Immature natural killer cell (primary cell): ENCODE measurements around the gene FOXL1. TPM values are rescaled to one million over a fixed set of nuclear protein-coding genes. Genes with fewer than 3 reads are reported as not detected.

Source experiments
- DNase-seq, 3 donors: peaks; one replicate each; pipeline ENCODE4 v3.0.0; 2022; ENCODE audit warnings: mixed read lengths in 1 of 3
- H3K27ac Mint-ChIP-seq, 6 donors: one replicate each; pipeline ENCODE4 v1.8.0; 2020; ENCODE audit warnings: mixed read lengths in 6 of 6, mild to moderate bottlenecking in 5 of 6, inconsistent platforms in 4 of 6, moderate library complexity in 3 of 6
- H3K27me3 Mint-ChIP-seq, 3 donors: one replicate each; pipeline ENCODE4 v1.8.0; 2020 to 2021; ENCODE audit warnings: low read depth in 3 of 3, mild to moderate bottlenecking in 3 of 3, mixed read lengths in 3 of 3, moderate library complexity in 3 of 3, inconsistent platforms in 1 of 3
- H3K36me3 Mint-ChIP-seq, 3 donors: one replicate each; pipeline ENCODE4 v1.8.0; 2020; ENCODE audit warnings: mixed read lengths in 3 of 3, inconsistent platforms in 2 of 3, mild to moderate bottlenecking in 2 of 3
- H3K4me1 Mint-ChIP-seq, 2 donors: one replicate each; pipeline ENCODE4 v1.8.0; 2020; ENCODE audit warnings: inconsistent platforms in 2 of 2, mild to moderate bottlenecking in 2 of 2, mixed read lengths in 2 of 2, moderate library complexity in 1 of 2
- H3K4me3 Mint-ChIP-seq, 5 donors: one replicate each; pipeline ENCODE4 v1.8.0; 2020; ENCODE audit warnings: mild to moderate bottlenecking in 5 of 5, mixed read lengths in 5 of 5, inconsistent platforms in 3 of 5, moderate library complexity in 3 of 5
- H3K9me3 Mint-ChIP-seq, 6 donors: one replicate each; pipeline ENCODE4 v1.8.0; 2020; ENCODE audit warnings: mild to moderate bottlenecking in 6 of 6, mixed read lengths in 6 of 6, inconsistent platforms in 4 of 6, moderate library complexity in 3 of 6
- polyA plus RNA-seq, 3 donors: library from polyadenylated mRNA; unstranded; fragments of 300-500 nt; fragmentation: Illumina TruSeq; gene quantifications; one replicate each; pipeline ENCODE4 v1.2.3, GENCODE V29; 2021

The FOXL1 gene
- polyA plus RNA-seq, 3 donors from 2014 or later: not detected

GRCh38 chr16:86555704-86556075 lies 22.7 kb upstream of the FOXL1 start:
- peaks cover 25 to 43% of the 10 kb centered on the region in 2 donors for H3K4me1 Mint-ChIP-seq
- H3K27me3 Mint-ChIP-seq: peaks cover 6 to 15% (median 10%) of the 10 kb centered on the region in 3 donors
- H3K9me3 Mint-ChIP-seq: no peaks in the 10 kb centered on the region
- H3K4me3 Mint-ChIP-seq: peak overlapping the region; percentile 87 to 96 (median 92)
- no peak for DNase-seq
- H3K36me3 Mint-ChIP-seq: peaks cover 0 to 6% (median 4%) of the 10 kb centered on the region in 3 donors
- H3K27ac Mint-ChIP-seq: peak overlapping the region; percentile 87 to 97 (median 92)

GRCh38 chr16:86556576-86556975 lies 21.8 kb upstream of the FOXL1 start:
- H3K4me1 Mint-ChIP-seq: peaks cover 25 to 37% of the 10 kb centered on the region in 2 donors
- H3K9me3 Mint-ChIP-seq: no peaks in the 10 kb centered on the region
- no peaks in the 10 kb centered on the region for H3K36me3 Mint-ChIP-seq
- peaks cover 6 to 15% (median 10%) of the 10 kb centered on the region in 3 donors for H3K27me3 Mint-ChIP-seq
- no peak for DNase-seq
- peak overlapping the region in 2 of 6 donors; percentile 26 to 28 for H3K27ac Mint-ChIP-seq
- peak overlapping the region in 4 of 5 donors; percentile 87 to 96 (median 91) for H3K4me3 Mint-ChIP-seq

DNA sequence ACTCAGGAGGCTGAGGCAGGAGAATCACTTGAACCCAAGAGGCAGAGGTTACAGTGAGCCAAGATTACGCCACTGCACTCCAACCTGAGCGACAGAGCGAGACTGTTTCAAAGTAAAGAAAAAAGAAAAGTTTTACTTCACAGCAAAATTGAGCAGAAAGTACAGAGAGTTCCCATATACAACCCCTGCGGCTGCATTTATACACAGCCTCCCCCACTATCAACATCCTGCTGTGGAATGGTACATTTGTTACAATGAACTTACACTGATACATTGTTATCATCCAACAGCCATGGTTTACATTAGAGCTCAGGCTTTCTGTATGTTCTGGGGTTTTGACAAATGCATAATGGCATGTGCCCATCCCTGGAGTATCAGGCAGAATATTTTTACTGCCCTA lies 20.8 kb upstream of the FOXL1 start:
- no peak overlapping the region for H3K4me3 Mint-ChIP-seq
- H3K27me3 Mint-ChIP-seq: peaks cover 6 to 17% (median 11%) of the 10 kb centered on the region in 3 donors
- no peaks in the 10 kb centered on the region for H3K36me3 Mint-ChIP-seq
- DNase-seq: no peak
- peaks cover 22 to 30% of the 10 kb centered on the region in 2 donors for H3K4me1 Mint-ChIP-seq
- no peak overlapping the region for H3K27ac Mint-ChIP-seq
- H3K9me3 Mint-ChIP-seq: no peaks in the 10 kb centered on the region

DNA sequence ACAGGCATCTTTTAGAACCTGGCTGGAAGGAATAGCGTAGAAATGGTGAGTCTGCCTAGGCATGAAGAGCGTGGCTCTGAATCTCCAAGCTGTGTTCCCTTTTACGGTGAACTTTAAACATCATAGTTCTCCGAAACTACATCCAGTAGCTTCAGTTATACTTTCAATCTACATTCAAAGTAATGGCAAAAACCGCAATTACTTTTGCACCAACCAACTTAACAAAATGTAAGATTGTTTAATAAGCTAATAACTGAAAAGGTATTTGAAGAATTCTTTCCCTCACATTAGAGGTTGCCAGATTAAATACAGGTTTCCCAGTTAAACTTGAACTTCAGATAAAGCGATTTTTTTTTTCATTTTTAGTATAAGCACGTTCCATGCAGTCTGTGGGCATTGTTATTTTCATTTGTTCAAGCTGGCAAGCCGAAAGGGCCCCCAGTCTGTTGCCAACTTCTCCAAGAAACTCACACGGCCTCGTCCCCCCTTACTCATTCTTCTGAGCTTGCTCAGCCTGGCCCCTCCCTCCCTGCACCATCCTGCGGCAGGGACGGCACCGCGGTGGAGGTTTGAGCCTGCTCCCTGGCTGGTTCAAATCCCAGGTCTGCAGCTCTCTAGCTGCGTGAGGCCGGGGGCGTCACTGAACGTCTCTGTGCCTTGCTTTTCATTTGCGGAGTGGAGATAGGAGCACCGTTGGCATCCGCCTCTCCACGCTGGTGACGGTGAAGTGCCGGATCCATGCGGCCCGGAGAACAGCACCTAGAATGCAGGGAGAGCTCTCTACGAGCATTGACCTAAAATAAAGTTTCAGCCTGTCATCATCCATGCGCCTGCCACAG lies 19.8 kb upstream of the FOXL1 start:
- Mint-ChIP-seq H3K36me3 (no peaks in the 10 kb centered on the region), H3K27me3 (peaks cover 6 to 17% (median 12%) of the 10 kb centered on the region in 3 donors), H3K9me3 (no peaks in the 10 kb centered on the region), H3K27ac (no peak overlapping the region), H3K4me3 (no peak overlapping the region), H3K4me1 (peaks cover 18 to 26% of the 10 kb centered on the region in 2 donors)
- no peak for DNase-seq

DNA sequence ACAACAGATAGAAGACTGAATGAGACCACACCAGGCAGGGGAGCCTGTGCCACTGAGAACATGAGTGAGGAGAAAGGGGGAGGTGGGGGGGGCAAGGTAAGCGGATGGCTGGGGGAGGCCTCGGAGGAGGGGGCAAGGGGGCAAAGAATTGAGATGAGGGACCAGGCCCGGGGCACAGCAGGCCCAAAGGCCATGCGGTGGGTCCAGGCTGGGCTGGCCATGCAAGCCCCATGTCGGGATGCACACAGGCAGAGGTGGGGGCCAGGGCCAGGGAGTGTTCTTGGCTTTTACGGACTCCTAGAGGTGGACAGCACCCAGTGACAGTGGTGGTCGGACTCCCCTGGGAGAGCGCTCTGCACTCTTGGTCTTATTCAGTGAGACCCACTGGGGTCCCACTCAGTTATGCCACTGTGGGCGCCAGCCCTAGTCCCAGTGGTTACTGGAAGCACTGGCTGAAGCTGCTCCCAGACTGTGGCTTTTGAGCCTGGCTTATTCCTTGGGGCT lies 18.5 kb upstream of the FOXL1 start:
- H3K9me3 Mint-ChIP-seq: no peaks in the 10 kb centered on the region
- H3K4me1 Mint-ChIP-seq: peaks cover 16 to 26% of the 10 kb centered on the region in 2 donors
- H3K36me3 Mint-ChIP-seq: no peaks in the 10 kb centered on the region
- no peak overlapping the region for H3K4me3 Mint-ChIP-seq
- no peak overlapping the region for H3K27ac Mint-ChIP-seq
- peaks cover 12 to 19% (median 14%) of the 10 kb centered on the region in 3 donors for H3K27me3 Mint-ChIP-seq
- no peak for DNase-seq

DNA sequence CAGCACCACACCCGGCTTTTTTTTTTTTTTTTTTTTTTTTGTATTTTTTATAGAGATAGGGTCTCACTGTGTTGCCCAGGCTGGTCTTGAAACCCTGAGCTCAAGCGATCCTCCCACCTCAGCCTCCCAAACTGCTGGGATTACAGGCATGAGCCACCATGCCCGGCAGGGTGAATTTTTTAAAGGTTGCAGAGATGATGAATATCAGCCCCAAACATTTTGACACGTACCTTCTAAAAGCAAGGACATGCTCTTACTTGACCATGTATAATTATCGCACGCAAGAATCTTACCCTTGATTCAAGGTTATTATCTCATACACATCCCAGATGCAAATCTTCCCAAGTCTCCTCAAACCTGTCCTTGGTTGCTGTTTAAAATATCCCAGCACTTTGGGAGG lies 16.0 kb upstream of the FOXL1 start:
- peaks cover 13 to 23% (median 21%) of the 10 kb centered on the region in 3 donors for H3K27me3 Mint-ChIP-seq
- no peaks in the 10 kb centered on the region for H3K9me3 Mint-ChIP-seq
- no peak overlapping the region for H3K27ac Mint-ChIP-seq
- no peak for DNase-seq
- H3K36me3 Mint-ChIP-seq: no peaks in the 10 kb centered on the region
- H3K4me3 Mint-ChIP-seq: no peak overlapping the region
- H3K4me1 Mint-ChIP-seq: peaks cover 7 to 15% of the 10 kb centered on the region in 2 donors

GRCh38 chr16:86563469-86564345 lies 14.6 kb upstream of the FOXL1 start:
- peak; percentile 76 to 81 (median 77) for DNase-seq
- H3K4me3 Mint-ChIP-seq: peak overlapping the region; percentile 57 to 78 (median 64)
- peaks cover 13 to 27% (median 21%) of the 10 kb centered on the region in 3 donors for H3K27me3 Mint-ChIP-seq
- H3K36me3 Mint-ChIP-seq: no peaks in the 10 kb centered on the region
- H3K27ac Mint-ChIP-seq: no peak overlapping the region
- peaks cover 7 to 15% of the 10 kb centered on the region in 2 donors for H3K4me1 Mint-ChIP-seq
- no peaks in the 10 kb centered on the region for H3K9me3 Mint-ChIP-seq

- DNase-seq: no peak
- Mint-ChIP-seq H3K36me3 (no peaks in the 10 kb centered on the region), H3K27me3 (peaks cover 16 to 38% (median 27%) of the 10 kb centered on the region in 3 donors)
These were observed 13.1 kb upstream of the FOXL1 start for GRCh38 chr16:86565181-86565631.

GRCh38 chr16:86565644-86566511 lies 12.5 kb upstream of the FOXL1 start:
- Mint-ChIP-seq H3K4me1 (peaks cover 7 to 15% of the 10 kb centered on the region in 2 donors), H3K36me3 (no peaks in the 10 kb centered on the region), H3K9me3 (no peaks in the 10 kb centered on the region), H3K27me3 (peaks cover 17 to 42% (median 32%) of the 10 kb centered on the region in 3 donors), H3K4me3 (no peak overlapping the region), H3K27ac (no peak overlapping the region)
- DNase-seq: no peak

More at GRCh38 chr16:86565181-86565631, 13.1 kb upstream of the FOXL1 start:
- no peak overlapping the region for H3K4me3 Mint-ChIP-seq
- peaks cover 7 to 15% of the 10 kb centered on the region in 2 donors for H3K4me1 Mint-ChIP-seq
- no peak overlapping the region for H3K27ac Mint-ChIP-seq
- H3K9me3 Mint-ChIP-seq: no peaks in the 10 kb centered on the region

- H3K36me3 Mint-ChIP-seq: no peaks in the 10 kb centered on the region
These were observed 11.8 kb upstream of the FOXL1 start, which contains the start of gene FOXC2 for GRCh38 chr16:86566601-86566965. TSS of gene FOXC2 (plus strand) at chr16:86566829. CDS start at chr16:86567336, 507 bp downstream.

GRCh38 chr16:86566966-86567700 lies 11.2 kb upstream of the FOXL1 start:
- H3K4me3 Mint-ChIP-seq: peak overlapping the region in 1 of 5 donors; percentile 23
- H3K27ac Mint-ChIP-seq: no peak overlapping the region
- DNase-seq: no peak
- peaks cover 17 to 48% (median 33%) of the 10 kb centered on the region in 3 donors for H3K27me3 Mint-ChIP-seq
- H3K9me3 Mint-ChIP-seq: no peaks in the 10 kb centered on the region
- no peaks in the 10 kb centered on the region for H3K36me3 Mint-ChIP-seq
- H3K4me1 Mint-ChIP-seq: peaks cover 7 to 15% of the 10 kb centered on the region in 2 donors

More at GRCh38 chr16:86566601-86566965, 11.8 kb upstream of the FOXL1 start, which contains the start of gene FOXC2:
- Mint-ChIP-seq H3K4me1 (peaks cover 7 to 15% of the 10 kb centered on the region in 2 donors), H3K4me3 (peak within 1 kb of the TSS in 1 of 5 donors; percentile 23), H3K27me3 (peaks cover 17 to 47% (median 34%) of the 10 kb centered on the region in 3 donors), H3K9me3 (no peaks in the 10 kb centered on the region), H3K27ac (no peak within 1 kb of the TSS)
- no peak for DNase-seq
